ACHN (cell line): ENCODE measurements around the gene ATP5ME.
"Not testable (repeated sequence)": the region's sequence is repeated elsewhere in the genome, so short reads cannot be mapped to it uniquely, and the experiment has no call there.

Source experiments
- DNase-seq: peaks from one replicate; pipeline ENCODE4 v3.0.0-alpha.2; 2015
- in situ Hi-C: cut with HindIII; loops from 2 replicates; pipeline ENCODE4 v1.10.0; 2017; ENCODE audit warnings: low sequenced_read_pairs, low pct_ligation_motif_present, low pct_unique_long_range_greater_than_20kb

Gene ATP5ME

DNA sequence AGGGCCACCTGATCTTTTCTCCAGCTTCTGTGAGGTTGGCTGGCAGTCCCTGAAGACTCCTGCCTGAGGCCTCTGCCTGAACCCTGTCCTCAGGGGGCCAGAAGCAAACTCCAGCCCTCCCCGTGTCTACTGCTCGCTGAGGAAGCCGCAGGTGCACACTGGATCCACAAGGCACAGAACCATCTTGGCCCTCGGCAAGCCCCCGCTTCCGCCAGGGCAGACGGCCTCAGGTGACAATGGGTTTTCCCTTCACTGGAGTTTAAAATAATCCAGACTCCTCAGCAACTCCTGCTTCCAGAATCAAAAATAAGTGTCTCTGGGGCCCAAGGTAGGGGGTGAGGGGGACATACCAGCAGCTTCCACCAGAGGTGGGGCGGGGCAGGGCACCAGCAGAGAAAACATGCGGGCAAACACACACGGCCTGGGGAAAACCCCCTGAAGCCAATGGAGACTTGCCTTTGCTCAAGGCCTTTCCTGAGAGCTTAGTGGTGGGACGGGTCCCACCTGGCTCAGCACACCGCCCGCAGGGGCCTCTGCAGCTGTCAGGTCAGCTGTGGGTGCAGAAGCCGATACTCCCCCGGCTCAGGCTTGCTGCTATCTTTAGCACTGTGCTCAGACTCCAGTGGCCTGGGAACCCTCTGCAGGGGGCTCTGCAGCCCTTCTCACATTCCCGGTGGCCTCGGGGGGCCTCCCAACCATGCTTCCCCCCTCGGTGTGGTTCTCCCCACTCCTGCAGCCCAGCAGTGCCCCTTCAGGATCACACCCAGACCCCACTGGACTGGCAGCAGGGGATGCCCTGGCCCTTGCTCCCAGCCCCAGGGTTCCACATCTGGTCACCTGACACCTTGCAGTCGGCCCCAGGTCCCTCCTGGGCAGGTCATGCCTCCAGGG, 2.1 kb upstream of the ATP5ME start:
- DNase-seq, result no peak
- in situ Hi-C loops, result no loop called here

DNA sequence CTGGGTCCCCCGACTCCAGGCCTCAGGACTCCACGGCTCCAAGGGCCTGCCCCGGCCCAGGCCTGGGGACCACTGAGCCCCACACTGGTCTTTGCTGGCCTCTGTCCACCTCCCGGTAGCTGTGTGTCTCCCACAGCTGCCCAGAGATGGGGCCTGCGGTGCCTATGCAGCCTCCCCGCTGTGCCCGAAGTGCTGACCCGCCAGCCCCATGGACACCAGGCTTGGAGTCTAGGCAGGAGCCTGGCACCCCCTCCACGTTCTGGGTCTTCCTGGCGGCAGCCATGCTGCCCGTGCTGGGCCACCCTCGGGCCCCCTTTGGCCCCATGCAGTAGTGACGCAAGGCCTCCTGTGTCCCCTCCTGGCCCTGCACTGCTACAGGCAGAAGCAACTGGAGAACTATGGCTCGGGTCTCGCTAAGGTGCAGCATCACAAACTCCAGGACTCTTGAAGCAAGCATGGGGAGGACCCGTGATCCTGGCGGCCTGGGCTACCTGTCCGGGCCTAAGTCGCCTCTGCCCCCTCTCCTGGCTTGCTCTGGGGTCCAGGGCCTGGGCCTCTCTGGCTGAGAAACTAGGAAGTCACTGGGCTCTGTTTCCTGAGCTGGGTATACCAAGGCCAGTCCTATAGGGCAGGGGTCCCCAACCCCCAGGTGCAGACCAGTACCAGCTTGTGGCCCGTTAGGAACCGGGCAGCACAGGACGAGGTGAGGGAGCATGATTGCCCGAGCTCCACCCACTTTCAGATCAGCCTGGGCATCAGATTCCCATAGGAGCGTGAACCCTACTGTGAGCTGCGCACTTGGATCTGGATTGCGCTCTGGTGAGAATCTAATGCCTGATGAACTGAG, 1.2 kb upstream of the ATP5ME start:
- in situ Hi-C loops, result no loop called here
- peak; percentile 4 for DNase-seq

DNA sequence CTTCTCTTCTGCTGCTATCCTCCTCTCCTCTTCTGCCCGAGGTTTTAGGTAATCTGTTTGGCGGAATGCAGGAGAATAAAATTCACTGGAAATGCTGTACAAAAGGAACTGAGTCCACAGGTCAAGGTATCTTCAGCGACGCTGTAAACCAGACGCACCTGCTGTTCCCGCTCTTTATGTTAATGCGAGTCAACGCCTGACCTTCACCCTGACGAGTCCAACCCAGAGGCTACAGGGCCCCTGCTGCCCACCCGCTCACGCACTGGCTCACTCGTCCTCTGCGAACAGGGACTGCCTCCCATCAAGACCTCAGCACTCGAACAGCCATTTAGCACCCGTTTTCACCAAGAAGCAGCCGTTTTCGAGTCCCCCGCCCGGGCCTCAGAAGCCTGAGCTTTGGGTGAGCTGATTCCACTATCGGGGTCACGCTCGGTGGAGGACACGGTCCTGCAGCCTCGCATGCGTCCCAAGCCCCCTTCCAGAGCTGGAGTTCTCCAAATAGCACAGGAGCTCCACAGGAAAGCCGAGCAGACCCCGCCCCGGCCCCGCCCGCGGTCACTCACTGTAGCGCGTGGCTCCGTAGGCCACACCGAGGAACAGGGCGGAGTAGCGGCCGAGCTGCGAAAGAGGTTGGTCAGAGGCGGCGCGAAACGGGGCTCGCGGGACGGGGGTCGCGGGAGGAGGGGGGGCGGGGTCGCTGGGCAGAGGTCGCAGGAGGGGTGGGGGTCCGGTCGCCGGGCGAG, 556 bp downstream of the ATP5ME start:
- in situ Hi-C loops, result no loop called here
- peak; percentile 27 for DNase-seq

DNA sequence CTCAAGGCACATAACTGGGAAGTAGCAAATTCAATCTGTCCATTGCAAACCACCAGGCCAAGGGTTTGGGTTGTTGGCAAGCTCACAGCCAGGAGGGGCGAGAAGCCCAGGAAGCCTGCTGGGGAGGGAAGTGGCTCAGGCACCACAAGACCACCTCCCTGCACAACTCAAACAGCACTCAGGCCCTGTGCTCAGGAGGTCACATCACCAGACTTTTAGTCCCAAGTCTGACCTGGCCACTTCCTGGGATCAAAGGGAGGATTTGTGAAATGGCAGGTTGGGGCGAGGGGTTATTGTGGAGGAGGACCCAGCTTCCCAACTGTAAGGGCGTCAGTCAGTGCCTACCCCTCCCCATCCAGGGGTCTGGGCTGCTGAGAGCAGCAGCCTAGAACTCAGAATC, 2.3 kb downstream of the ATP5ME start:
- no peak for DNase-seq
- in situ Hi-C loops, result no loop called here

DNA sequence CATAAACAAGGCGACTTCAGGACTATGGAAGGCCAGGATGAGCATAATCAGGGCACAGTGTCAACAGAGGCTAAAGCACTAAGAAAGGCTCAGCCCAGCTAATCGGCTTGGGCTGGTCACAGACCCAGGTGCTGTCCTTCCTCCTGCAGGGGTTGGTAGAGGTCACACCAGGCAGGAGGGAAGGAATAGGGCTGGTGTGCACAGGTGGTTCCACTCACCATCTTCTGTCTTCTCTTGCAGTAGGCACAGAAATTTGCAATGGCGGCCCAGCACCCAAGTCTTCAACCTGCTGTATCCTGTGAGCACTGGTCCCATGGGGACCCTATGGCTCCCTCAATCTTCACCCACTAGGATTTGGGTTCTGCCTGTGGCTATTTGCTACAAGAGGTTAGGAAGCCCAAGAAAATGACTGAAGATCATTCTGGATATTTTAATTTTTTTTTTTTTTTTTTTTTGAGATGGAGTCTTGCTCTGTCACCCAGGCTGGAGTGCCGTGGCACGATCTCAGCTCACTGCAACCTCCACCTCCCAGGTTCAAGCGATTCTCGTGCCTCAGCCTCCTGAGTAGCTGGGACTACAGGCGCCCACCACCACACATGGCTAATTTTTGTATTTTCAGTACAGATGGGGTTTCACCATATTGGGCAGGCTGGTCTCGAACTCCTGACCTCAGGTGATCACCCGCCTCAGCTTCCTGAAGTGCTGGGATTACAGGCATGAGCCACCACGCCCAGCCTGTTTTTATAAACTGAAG, 4.1 kb downstream of the ATP5ME start:
- DNase-seq, in situ Hi-C loops: not testable (repeated sequence)

DNA sequence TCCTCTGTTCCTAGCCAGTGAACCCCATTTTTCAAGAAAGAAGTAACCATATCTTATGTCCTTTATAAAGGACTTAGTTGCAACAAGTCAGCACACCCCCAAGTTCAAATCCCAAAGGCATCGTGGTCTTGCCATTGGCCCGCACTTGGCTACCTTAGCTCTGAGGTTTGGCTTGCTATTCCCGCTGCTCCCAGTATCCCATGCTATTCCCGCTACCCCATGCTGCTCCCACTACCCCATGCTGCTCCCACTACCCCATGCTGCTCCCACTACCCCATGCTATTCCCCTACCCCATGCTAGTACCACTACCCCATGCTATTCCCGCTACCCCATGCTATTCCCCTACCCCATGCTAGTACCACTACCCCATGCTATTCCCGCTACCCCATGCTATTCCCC, 5.9 kb downstream of the ATP5ME start:
- DNase-seq, in situ Hi-C loops: not testable (repeated sequence)

DNA sequence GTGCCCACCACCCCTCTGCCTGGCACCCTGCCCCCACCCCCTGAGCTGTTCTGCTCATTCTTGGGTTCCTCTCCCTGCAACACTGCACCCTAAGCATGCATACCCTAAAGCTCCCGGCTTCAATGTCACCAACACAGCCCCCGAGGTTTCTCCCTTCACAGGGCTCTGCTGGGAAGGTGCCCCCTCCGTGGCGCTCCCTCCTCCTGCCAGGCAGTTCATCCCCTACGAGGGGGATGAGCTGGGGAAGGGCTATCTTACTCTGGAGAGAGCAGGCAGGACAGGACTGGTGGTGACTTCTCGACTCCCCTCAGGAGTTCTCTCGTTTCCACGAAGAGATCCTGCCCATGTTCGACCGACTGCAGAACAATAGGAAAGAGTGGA, 6.5 kb downstream of the ATP5ME start:
- in situ Hi-C loops, result no loop called here
- no peak for DNase-seq

DNA sequence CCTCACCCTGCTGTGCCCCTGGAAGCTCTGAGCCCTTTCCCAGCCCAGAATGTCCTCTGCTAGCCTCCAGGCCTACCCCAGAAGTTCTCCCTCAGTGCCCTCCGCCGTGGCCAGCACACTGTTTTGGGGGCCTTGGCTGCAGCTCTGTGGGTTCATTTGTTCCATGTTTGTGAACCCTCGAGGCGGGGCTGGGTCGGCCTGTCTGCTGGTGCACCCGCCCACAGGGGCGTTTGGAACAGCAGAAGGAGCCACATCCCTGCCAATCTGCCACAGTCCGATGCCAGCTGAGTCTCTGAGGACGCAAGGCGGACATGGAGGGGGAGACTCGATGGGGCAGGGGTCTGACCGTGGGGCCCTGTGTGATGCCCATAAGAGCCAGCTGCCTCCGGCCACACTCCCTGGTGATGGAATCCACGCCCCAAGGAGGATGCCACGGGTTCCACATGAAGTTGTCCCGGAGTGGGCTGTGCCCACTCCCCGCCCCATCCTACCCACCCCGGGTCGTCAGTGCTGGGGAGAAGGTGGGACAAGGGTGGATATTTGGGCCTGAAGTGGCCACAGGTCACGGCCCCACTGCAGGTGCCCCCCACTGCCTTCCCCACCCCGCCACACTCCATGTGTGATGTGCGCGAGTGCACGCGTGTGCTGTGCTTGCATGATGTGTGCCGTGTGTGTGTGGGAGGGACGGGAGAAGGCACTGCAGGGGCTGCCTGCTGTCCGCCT, 7.1 kb downstream of the ATP5ME start:
- in situ Hi-C loops, result no loop called here
- DNase-seq, result no peak

DNA sequence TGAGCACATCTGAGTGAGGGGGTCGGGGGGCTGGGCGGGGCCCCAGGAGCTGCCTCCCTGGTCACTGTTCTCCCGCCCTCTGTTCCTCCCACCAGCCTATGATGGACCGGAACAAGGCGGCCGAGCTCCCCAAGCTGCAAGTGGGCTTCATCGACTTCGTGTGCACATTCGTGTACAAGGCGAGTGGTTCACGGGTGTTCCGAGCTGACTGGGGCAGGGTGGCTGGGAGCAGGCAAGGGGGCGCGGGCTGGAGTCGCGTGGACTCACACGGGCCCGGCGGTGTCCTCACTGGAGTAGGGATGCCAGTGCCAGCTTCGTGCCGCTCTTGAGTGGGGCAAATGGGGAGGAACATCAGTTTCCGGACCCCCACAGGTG, 7.7 kb downstream of the ATP5ME start:
- in situ Hi-C loops, result no loop called here
- no peak for DNase-seq

DNA sequence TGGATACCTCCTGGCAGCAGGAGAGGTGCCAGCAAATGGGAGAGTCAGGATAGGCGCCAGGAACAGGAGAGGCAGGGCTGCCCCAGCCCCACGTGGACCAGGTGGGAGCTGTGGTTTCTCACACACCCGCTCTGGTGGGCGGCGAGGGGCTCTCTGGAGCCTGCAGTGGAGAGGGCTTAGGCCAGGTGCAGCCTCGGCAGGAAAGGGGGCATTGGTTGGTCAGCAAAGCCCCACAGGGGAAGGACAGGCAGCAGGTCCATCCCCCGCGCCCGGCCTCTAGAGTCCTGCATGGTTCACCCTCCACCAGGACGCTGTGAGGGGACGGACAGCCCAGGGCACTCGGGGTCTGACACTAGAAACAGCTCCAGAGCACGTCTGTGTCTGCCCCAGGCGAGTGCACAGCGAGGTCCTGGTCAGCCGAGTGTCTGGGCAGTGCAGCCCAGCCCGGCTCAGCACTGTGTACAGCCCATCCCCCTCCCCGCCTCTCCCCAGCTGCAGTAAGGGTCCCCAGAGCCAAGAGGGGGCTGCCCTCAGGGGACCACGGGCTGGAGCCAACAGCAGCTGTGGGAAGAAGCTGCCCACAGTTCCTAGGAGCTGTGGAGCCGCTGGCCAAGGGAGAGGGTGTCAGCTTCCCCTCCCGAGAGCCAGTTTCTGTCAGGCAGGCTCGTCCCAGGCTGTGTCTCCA, 8.2 kb downstream of the ATP5ME start:
- DNase-seq, result no peak
- in situ Hi-C loops, result no loop called here

DNA sequence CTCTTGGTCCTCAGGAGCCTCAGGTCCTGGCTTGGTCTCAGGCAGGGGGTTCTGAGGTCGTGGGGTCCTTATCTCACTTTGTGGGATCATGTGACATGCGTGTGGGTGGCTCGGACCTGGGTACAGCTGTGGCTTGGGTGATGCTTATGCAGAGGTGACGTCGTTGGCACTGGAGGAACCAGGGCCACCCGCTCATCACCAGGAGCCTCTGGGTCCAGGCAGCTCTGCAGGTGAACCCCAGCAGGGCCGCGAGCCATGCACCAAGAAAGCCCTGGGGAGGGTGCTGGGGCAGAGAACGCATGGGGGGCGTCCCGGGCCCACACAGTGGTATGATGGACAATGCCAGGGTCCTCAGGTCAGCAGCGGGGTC, 8.7 kb downstream of the ATP5ME start:
- in situ Hi-C loops, result no loop called here
- no peak for DNase-seq

DNA sequence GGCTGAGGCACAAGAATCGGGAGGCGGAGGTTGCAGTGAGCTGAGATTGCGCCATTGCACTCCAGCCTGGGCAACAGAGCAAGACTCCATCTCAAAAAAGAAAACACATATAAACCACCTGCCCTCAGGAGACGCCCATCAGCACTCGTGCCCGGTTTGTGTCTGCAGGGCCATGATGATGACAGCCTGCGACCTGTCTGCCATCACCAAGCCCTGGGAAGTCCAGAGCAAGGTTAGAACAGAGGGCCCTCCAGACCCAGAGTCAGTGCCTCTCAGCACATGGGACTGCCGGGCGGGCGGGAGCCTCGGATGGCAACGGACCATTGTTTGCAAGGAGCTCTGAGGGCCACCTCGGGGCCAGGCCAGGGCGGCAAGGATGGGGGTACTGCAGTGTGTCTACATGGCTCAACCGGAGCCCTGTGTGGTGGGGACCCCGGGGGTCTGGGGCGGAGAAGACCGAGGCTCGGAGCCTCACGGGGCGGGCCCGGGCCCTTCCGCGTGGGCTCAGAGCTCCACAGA, 9.3 kb downstream of the ATP5ME start:
- no peak for DNase-seq
- in situ Hi-C loops, result no loop called here

DNA sequence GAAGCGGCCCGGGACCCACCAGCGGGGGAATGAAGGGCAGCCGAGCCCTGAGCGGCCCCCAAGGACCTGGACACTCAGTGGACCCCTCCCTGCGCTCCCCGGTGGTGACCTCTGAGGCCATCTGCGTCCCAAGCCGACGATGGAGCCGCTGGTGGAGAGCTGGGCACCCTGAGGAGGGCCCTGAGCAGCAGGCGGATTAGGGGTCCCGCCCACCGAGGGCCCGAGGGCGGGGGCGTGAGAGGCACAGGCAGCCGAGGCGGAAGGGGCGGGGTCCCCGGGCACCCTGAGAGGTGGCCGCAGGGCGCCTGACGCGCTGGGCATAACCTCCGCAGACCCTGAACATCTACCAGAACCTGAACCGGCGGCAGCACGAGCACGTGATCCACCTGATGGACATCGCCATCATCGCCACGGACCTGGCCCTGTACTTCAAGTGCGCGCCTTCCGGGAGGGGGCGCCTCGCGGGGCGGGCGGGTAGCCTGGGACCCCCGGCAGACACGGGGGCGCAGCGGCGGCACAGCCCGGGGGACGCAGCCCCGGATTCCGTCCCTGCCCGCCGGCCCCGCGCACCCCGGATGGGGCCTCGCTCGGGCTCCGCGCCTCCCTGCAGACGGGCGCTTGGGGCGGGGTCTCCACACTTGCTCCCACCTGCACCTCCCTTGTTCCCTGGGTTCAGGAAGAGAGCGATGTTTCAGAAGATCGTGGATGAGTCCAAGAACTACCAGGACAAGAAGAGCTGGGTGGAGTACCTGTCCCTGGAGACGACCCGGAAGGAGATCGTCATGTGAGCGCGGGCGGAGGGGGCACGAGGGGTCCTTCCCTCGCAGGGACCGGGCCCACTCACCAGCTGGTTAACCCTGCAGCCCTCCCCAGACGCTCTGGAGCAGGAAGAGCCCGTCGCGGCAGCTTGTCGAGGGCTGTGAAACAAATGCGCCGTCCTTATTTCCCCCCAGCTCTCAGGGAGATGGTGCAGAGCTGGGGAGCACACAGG, 10.3 kb downstream of the ATP5ME start:
- in situ Hi-C loops, result no loop called here
- DNase-seq, result peak; percentile 18

DNA sequence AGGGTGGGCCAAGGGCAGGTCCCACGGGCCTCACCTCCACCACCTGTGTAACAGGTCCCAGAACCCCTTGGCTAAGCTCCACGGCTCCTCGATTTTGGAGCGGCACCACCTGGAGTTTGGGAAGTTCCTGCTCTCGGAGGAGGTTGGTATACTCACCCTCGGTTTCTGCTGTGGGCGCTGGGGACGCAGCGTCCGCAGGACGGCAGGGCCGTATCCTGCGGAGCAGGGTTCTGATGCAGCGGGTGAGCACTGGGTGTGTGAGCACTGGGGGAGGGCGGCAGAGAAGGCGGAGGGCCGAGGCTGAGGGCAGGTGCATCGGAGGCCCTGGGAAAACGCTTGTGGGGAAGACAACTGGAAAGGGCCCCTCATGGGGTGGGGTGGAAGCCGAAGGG, 11.0 kb downstream of the ATP5ME start:
- in situ Hi-C loops, result no loop called here
- no peak for DNase-seq

DNA sequence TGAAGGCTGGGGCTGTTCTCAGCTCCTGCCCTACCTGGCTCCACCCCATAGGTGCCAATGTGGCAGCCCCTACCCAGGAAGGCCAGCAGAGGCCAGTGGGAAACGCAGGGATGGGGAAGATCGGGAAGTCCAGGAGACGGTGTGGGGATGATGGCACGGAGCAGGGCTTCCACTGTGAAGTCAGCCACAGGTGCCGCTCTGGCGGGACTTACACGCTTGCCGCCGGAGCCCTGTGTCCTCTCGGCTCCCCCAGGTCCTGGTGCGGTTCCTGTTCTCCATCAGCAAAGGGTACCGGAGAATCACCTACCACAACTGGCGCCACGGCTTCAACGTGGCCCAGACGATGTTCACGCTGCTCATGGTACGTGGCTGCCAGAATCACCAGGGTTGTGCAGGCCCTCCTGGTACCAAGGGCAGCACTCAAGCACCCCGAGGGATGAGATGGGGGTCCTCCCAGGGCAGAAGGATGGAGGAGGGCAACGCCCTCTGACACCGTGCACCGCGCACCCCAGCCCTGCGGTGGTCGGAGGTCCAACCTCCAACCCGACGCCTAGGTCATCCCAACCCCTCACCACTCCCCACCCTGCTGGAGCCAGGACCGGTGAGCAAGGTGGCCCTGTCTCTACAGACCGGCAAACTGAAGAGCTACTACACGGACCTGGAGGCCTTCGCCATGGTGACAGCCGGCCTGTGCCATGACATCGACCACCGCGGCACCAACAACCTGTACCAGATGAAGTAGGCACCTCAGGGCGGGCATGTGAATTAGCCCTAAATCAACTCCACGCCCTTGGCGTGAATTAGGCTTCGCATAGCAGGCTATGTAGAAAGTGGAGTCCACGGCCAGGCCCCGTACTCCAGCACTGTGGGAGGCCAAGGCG, 12.0 kb downstream of the ATP5ME start:
- in situ Hi-C loops, result no loop called here
- no peak for DNase-seq
